GM12801 (cell line): ENCODE measurements around the gene GRPEL1.

ENCODE experiments used
- CTCF ChIP-seq: IDR thresholded peaks from one replicate; pipeline ENCODE4 v1.5.1; 2011; ENCODE audit warnings: control low read depth; ENCODE audit not compliant: insufficient read length; ENCODE audit errors: extremely low read depth

Gene GRPEL1

GRCh38 chr4:7066006-7066405 is 1.9 kb downstream of the GRPEL1 start:
- TF ChIP-seq CTCF: no peak

GRCh38 chr4:7063362-7063761 is 4.5 kb downstream of the GRPEL1 start:
- no peak for TF ChIP-seq CTCF

- TF ChIP-seq CTCF: no peak
Observed at GRCh38 chr4:7062816-7063215, 5.0 kb downstream of the GRPEL1 start.

GRCh38 chr4:7061815-7062214 is 6.0 kb downstream of the GRPEL1 start:
- no peak for TF ChIP-seq CTCF

- TF ChIP-seq CTCF: no peak
Observed at GRCh38 chr4:7060346-7061150, 7.3 kb downstream of the GRPEL1 start.

GRCh38 chr4:7059662-7060061 is 8.2 kb downstream of the GRPEL1 start:
- TF ChIP-seq CTCF: no peak

- no peak for TF ChIP-seq CTCF
Observed at GRCh38 chr4:7058792-7059191, 9.1 kb downstream of the GRPEL1 start.
